DND-41 (cell line): ENCODE measurements around the gene CD37.
A peak's percentile ranks its signal among the peaks of the same experiment; 100 is the strongest.
"Not testable (repeated sequence)": the region's sequence is repeated elsewhere in the genome, so short reads cannot be mapped to it uniquely, and the experiment has no call there.

Experiments
- ATAC-seq: fragments of 200-7000 bp; cut with Tn5 transposase; 3 replicates; pipeline ENCODE4 v1.9.1; 2021; ENCODE audit warnings: low read depth; ENCODE audit not compliant: insufficient read depth
- DNase-seq: peaks from one replicate; pipeline ENCODE4 v3.0.0-alpha.2; 2020
- H2AFZ ChIP-seq: 2 replicates; pipeline ENCODE4 v1.6.0; 2012; ENCODE audit warnings: low read depth, low read length
- H3K27ac ChIP-seq: 2 replicates; pipeline ENCODE4 v1.5.1; 2012; ENCODE audit warnings: low read length, inconsistent platforms
- H3K27me3 ChIP-seq: fragments of 200-600 bp; sonication (generic); 2 replicates; pipeline ENCODE4 v1.6.0; 2012; ENCODE audit warnings: low read length, mild to moderate bottlenecking, inconsistent platforms; ENCODE audit not compliant: insufficient read depth, poor library complexity
- H3K36me3 ChIP-seq: 2 replicates; pipeline ENCODE4 v1.5.1; 2012; ENCODE audit warnings: low read length, inconsistent platforms; ENCODE audit not compliant: insufficient read depth
- H3K4me1 ChIP-seq: 2 replicates; pipeline ENCODE4 v1.5.1; 2012; ENCODE audit warnings: mild to moderate bottlenecking, low read length; ENCODE audit not compliant: insufficient read depth
- H3K4me2 ChIP-seq: 2 replicates; pipeline ENCODE4 v1.6.0; 2012; ENCODE audit warnings: mild to moderate bottlenecking, moderate library complexity, low read length, inconsistent platforms; ENCODE audit not compliant: insufficient read depth
- H3K4me3 ChIP-seq, 2 experiments: fragments of 200-600 bp in 1 of 2; shearing (Covaris generic) in 1 of 2; 2 replicates each; pipeline ENCODE4 v1.5.1; 2012 to 2016; ENCODE audit warnings: inconsistent platforms in 2 of 2, low read length in 2 of 2, mild to moderate bottlenecking in 2 of 2, low read depth in 1 of 2, moderate library complexity in 1 of 2
- H3K79me2 ChIP-seq: 2 replicates; pipeline ENCODE4 v1.6.0; 2012; ENCODE audit warnings: low read length, inconsistent platforms; ENCODE audit not compliant: insufficient read depth
- H3K9ac ChIP-seq: 2 replicates; pipeline ENCODE4 v1.6.0; 2012; ENCODE audit warnings: low read depth, mild to moderate bottlenecking, inconsistent platforms, low read length, moderate library complexity
- H3K9me3 ChIP-seq: 2 replicates; pipeline ENCODE4 v1.5.1; 2012; ENCODE audit warnings: low read length, moderate library complexity, mild to moderate bottlenecking, inconsistent platforms; ENCODE audit not compliant: insufficient read depth, severe bottlenecking
- H4K20me1 ChIP-seq: 2 replicates; pipeline ENCODE4 v1.6.0; 2012; ENCODE audit warnings: low read length; ENCODE audit not compliant: insufficient read depth
- CTCF ChIP-seq: IDR thresholded peaks from 2 replicates; pipeline ENCODE4 v1.5.1; 2012; ENCODE audit warnings: borderline replicate concordance, low read length, moderate library complexity, mild to moderate bottlenecking; ENCODE audit not compliant: poor library complexity, severe bottlenecking; ENCODE audit errors: extremely low read depth
- EZH2 ChIP-seq: IDR thresholded peaks from 3 replicates; pipeline ENCODE4 v1.6.1; 2012; ENCODE audit warnings: borderline replicate concordance, low read depth, mild to moderate bottlenecking, moderate library complexity, low read length, inconsistent platforms; ENCODE audit not compliant: severe bottlenecking

CD37 gene

GRCh38 chr19:49301165-49301865 is 33.9 kb upstream of the CD37 start:
- Histone ChIP-seq H3K9ac (no peak overlapping the region), H3K79me2 (no peaks in the 10 kb centered on the region), H3K9me3 (no peaks in the 10 kb centered on the region), H3K4me2 (no peak overlapping the region), H3K36me3 (no peaks in the 10 kb centered on the region), H3K4me3 (no peak overlapping the region), H3K27ac (no peak overlapping the region), H4K20me1 (no peaks in the 10 kb centered on the region), H3K4me1 (no peaks in the 10 kb centered on the region), H3K27me3 (no peaks in the 10 kb centered on the region), H2AFZ (no peak overlapping the region)
- ATAC-seq (peak; percentile 89), DNase-seq (peak; percentile 71)
- no peak for TF ChIP-seq EZH2
- TF ChIP-seq CTCF, result peak; percentile 88

DNA sequence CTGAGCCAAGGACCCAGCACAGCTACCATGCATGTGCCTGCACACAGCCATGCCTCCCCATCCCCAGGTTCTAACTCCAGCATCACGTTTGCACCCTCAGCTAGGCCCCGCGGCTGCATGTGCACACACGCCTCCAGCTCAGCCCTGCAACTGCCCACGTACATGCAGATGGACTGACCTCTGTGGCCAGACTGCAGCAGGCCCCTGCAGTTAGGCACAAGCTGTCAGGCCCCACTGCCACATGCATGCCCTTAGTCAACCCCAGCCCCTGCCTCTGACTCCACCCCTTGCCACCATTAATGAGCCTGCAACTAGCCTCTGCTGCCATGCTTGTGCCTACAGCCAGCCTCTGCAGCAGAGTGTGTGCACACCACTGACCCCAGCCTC is 33.3 kb upstream of the CD37 start:
- no peak overlapping the region for H3K9ac ChIP-seq
- no peaks in the 10 kb centered on the region for H3K4me1 ChIP-seq
- H3K36me3 ChIP-seq, result no peaks in the 10 kb centered on the region
- H3K27me3 ChIP-seq, result no peaks in the 10 kb centered on the region
- DNase-seq (no peak), ATAC-seq (no peak)
- TF ChIP-seq CTCF (no peak), EZH2 (no peak)
- H3K4me3 ChIP-seq, result no peak overlapping the region
- no peak overlapping the region for H3K27ac ChIP-seq
- H3K9me3 ChIP-seq, result no peaks in the 10 kb centered on the region
- no peaks in the 10 kb centered on the region for H3K79me2 ChIP-seq
- H3K4me2 ChIP-seq, result no peak overlapping the region
- H2AFZ ChIP-seq, result no peak overlapping the region
- no peaks in the 10 kb centered on the region for H4K20me1 ChIP-seq

GRCh38 chr19:49306734-49307133 is 28.5 kb upstream of the CD37 start:
- H3K79me2 ChIP-seq, H3K4me2 ChIP-seq, H3K27me3 ChIP-seq, H3K4me1 ChIP-seq, H3K9me3 ChIP-seq, H3K4me3 ChIP-seq, H4K20me1 ChIP-seq, ATAC-seq, H3K27ac ChIP-seq, DNase-seq, H3K36me3 ChIP-seq, H2AFZ ChIP-seq, H3K9ac ChIP-seq: not testable (repeated sequence)

DNA sequence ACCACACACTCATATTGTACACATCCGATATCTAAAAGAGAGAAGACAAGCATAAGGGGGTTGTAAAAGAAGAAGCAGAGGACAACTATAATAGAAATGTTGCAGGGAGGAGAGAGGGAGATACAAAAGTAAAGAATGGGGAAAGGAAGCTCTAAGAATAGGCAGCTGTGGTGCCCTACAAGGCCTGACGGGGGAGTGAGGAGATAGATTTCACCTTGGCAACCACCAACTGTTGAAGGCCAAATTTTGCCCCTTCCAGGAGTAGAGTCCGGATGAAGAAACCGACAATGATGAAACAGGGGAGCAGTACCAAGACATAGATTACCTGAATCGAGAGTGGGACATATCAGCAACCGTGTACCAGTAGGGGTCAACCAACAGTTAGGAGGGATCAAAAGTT is 26.1 kb upstream of the CD37 start:
- no peaks in the 10 kb centered on the region for H3K4me1 ChIP-seq
- H3K79me2 ChIP-seq, result no peaks in the 10 kb centered on the region

More for the DNA sequence above, 26.1 kb upstream of the CD37 start:
- Histone ChIP-seq H4K20me1 (no peaks in the 10 kb centered on the region), H3K9ac (no peak overlapping the region), H3K27me3 (peaks cover 3% of the 10 kb centered on the region), H3K9me3 (no peaks in the 10 kb centered on the region), H2AFZ (no peak overlapping the region), H3K36me3 (no peaks in the 10 kb centered on the region), H3K4me2 (no peak overlapping the region), H3K4me3 (no peak overlapping the region), H3K27ac (no peak overlapping the region)
- no peak for DNase-seq
- TF ChIP-seq CTCF (no peak), EZH2 (no peak)
- ATAC-seq, result no peak
